ENCODE measurements around the gene PAN3.

GRCh38 chr13:28089065-28089464 is 49.3 kb upstream of the PAN3 start:
- no peak for TF ChIP-seq EZH2 (IDR thresholded peaks at IDR 0.05; ENCODE audit: insufficient read depth, poor library complexity, severe bottlenecking)
- no peak for TF ChIP-seq EZH2phosphoT487 (IDR thresholded peaks at IDR 0.05; ENCODE audit: insufficient read depth, low read depth)
